ENCODE results near the gene NRP1. TPM values are rescaled to one million over a fixed set of nuclear protein-coding genes. Genes with fewer than 3 reads are reported as not detected.

NRP1 gene
- polyA plus RNA-seq, 2 of the 4 experiments (the other 2 are of a cell fraction): 121 to 259 TPM

DNA sequence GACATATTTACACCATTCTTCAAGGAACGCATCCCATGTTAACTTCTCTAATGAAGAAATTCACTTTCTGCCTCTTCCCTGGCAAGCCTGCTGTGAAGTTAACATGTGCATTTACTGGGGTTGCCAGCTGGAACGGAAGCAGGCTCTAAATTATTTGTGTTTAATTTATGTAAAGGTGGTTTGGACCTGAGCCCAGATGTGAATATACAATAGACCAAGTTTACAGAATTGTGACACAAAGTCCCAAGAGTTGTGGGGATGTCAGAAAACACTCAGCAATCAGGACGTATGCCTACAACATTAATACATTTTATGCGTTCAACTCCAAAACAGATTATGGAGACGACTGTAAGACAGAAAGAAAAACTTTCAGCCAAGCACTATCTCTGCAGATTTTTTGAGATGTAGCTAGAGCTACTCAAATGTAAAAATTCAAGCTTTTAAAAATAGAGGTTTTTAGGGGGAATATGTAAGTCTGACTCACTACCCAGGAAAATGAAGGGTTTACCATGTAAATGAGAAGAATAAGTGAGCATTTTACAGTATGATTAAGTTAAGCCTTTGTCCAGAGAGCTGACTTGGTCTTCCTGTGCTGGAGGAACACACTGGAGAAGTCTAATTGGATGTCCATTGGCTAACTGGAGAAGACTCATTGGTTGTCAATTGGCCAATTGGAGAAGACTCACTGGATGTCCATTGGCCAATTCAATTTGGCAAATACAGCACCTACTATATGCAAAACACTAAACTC is 19.5 kb downstream of the NRP1 start:
- FAIRE-seq (no peak), DNase-seq (ENCODE audit: low read depth in 1 of 2, low spot score in 1 of 2) (no peak), ATAC-seq (no peak)
- CTCF ChIA-PET: no interaction called here
- TF ChIP-seq TFCP2L1 (CRISPR knock-in tag; IDR thresholded peaks at IDR 0.05): no peak
- TF ChIP-seq ZSCAN20 (CRISPR knock-in tag; IDR thresholded peaks at IDR 0.05): no peak
- TF ChIP-seq BHLHE40 (IDR thresholded peaks at IDR 0.05; ENCODE audit: low read depth, low read length): no peak
- no peak overlapping the region for H3K4me2 ChIP-seq
- peaks cover 57% of the 10 kb centered on the region for H3K4me1 ChIP-seq
- H3K4me3 ChIP-seq: no peak overlapping the region
- POLR2A ChIA-PET: no interaction called here
- no peaks in the 10 kb centered on the region for H3K9me3 ChIP-seq
- peak overlapping the region; percentile 40 to 62; a peak in 4 of 6 replicates for H3K27ac ChIP-seq
- WGBS (ENCODE audit: missing lambda C conversion rate): 86% methylated on average over 5 of the region's 5 CpGs

DNA sequence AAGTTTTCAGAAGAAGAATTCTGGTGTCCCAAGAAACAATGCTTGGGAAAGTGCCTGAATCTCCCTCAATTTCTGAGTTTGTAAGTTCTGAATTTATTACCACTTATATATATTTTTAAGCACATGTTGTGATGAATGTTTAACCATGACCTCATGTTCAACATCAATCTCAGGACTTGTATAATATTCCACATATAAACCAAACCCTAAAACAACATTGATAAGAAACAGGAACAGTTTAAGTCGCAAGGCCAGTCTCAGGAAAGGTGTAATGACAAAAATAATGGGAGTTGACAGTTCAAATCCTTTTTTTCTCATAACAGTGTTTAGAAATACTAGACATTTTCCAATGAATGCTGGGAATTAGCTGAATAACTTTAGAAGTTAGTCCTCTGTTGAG is 22.8 kb downstream of the NRP1 start:
- TF ChIP-seq, protein P1, sequence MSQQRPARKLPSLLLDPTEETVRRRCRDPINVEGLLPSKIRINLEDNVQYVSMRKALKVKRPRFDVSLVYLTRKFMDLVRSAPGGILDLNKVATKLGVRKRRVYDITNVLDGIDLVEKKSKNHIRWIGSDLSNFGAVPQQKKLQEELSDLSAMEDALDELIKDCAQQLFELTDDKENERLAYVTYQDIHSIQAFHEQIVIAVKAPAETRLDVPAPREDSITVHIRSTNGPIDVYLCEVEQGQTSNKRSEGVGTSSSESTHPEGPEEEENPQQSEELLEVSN (IDR thresholded peaks at IDR 0.05; ENCODE audit: borderline replicate concordance, low read depth): no peak
- TF ChIP-seq GATA3 (IDR thresholded peaks at IDR 0.05; ENCODE audit: borderline replicate concordance): no peak
- no peak for TF ChIP-seq NPAS2 (CRISPR knock-in tag; IDR thresholded peaks at IDR 0.05; ENCODE audit: borderline replicate concordance)
- TF ChIP-seq, protein P2, sequence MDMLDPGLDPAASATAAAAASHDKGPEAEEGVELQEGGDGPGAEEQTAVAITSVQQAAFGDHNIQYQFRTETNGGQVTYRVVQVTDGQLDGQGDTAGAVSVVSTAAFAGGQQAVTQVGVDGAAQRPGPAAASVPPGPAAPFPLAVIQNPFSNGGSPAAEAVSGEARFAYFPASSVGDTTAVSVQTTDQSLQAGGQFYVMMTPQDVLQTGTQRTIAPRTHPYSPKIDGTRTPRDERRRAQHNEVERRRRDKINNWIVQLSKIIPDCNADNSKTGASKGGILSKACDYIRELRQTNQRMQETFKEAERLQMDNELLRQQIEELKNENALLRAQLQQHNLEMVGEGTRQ (IDR thresholded peaks at IDR 0.05): no peak
- TF ChIP-seq KDM5A (IDR thresholded peaks at IDR 0.05): no peak
- no peak for TF ChIP-seq KDM1A (IDR thresholded peaks at IDR 0.05; ENCODE audit: low read depth)
- no peak for TF ChIP-seq EP300 (IDR thresholded peaks at IDR 0.05)
- Histone ChIP-seq H3K4me1 (peaks cover 52% of the 10 kb centered on the region), H3K4me3 (no peak overlapping the region), H3K27ac (no peak overlapping the region), H3K4me2 (no peak overlapping the region), H3K9me3 (no peaks in the 10 kb centered on the region)
- POLR2A ChIA-PET: no interaction called here
- 95% methylated on average over 1 of the region's 1 CpG for WGBS (ENCODE audit: missing lambda C conversion rate)
- no peak for ATAC-seq
- DNase-seq (ENCODE audit: low read depth in 1 of 2, low spot score in 1 of 2): no peak
- CTCF ChIA-PET: interaction anchor here (1.3 to 1.4 kb wide), 2 partner anchors 15 to 18 kb away, joined by 3 to 5 read pairs; no protein-coding TSS in a partner anchor
- no peak for FAIRE-seq

DNA sequence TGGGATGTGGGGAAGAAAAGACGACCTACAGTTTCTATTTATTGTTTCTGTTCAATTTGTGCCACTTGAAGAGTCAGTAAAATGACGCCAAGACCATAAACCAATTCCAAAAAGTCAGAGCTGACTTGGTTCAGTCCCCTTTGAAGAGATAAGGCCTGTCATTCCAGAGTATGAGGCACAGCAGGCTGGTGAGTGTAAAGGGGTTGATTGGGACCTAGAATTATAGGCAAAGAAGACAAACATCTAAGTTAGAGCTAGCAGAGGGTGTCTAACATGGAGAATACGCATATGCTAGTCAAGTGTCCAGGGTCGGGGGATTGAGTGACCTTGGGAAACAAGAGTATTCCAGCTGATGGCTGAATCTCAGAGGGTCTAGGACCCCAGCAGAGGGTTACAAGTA is 23.6 kb downstream of the NRP1 start:
- POLR2A ChIA-PET: no interaction called here
- no peak for FAIRE-seq

More for the DNA sequence above, 23.6 kb downstream of the NRP1 start:
- TF ChIP-seq RFX5 (IDR thresholded peaks at IDR 0.05): no peak
- no peak for TF ChIP-seq MAZ (IDR thresholded peaks at IDR 0.05; ENCODE audit: borderline replicate concordance, low read depth, low read length)
- no peak for TF ChIP-seq EHMT2 (IDR thresholded peaks at IDR 0.05; ENCODE audit: low read depth)
- TF ChIP-seq ZFP36 (IDR thresholded peaks at IDR 0.05; ENCODE audit: borderline replicate concordance, partially characterized antibody): no peak
- TF ChIP-seq, protein P3, sequence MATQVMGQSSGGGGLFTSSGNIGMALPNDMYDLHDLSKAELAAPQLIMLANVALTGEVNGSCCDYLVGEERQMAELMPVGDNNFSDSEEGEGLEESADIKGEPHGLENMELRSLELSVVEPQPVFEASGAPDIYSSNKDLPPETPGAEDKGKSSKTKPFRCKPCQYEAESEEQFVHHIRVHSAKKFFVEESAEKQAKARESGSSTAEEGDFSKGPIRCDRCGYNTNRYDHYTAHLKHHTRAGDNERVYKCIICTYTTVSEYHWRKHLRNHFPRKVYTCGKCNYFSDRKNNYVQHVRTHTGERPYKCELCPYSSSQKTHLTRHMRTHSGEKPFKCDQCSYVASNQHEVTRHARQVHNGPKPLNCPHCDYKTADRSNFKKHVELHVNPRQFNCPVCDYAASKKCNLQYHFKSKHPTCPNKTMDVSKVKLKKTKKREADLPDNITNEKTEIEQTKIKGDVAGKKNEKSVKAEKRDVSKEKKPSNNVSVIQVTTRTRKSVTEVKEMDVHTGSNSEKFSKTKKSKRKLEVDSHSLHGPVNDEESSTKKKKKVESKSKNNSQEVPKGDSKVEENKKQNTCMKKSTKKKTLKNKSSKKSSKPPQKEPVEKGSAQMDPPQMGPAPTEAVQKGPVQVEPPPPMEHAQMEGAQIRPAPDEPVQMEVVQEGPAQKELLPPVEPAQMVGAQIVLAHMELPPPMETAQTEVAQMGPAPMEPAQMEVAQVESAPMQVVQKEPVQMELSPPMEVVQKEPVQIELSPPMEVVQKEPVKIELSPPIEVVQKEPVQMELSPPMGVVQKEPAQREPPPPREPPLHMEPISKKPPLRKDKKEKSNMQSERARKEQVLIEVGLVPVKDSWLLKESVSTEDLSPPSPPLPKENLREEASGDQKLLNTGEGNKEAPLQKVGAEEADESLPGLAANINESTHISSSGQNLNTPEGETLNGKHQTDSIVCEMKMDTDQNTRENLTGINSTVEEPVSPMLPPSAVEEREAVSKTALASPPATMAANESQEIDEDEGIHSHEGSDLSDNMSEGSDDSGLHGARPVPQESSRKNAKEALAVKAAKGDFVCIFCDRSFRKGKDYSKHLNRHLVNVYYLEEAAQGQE (IDR thresholded peaks at IDR 0.05): no peak
- no peak for TF ChIP-seq CBX2 (IDR thresholded peaks at IDR 0.05; ENCODE audit: borderline replicate concordance, low read depth)
- TF ChIP-seq, protein P4, sequence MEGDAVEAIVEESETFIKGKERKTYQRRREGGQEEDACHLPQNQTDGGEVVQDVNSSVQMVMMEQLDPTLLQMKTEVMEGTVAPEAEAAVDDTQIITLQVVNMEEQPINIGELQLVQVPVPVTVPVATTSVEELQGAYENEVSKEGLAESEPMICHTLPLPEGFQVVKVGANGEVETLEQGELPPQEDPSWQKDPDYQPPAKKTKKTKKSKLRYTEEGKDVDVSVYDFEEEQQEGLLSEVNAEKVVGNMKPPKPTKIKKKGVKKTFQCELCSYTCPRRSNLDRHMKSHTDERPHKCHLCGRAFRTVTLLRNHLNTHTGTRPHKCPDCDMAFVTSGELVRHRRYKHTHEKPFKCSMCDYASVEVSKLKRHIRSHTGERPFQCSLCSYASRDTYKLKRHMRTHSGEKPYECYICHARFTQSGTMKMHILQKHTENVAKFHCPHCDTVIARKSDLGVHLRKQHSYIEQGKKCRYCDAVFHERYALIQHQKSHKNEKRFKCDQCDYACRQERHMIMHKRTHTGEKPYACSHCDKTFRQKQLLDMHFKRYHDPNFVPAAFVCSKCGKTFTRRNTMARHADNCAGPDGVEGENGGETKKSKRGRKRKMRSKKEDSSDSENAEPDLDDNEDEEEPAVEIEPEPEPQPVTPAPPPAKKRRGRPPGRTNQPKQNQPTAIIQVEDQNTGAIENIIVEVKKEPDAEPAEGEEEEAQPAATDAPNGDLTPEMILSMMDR (IDR thresholded peaks at IDR 0.05): no peak
- no peak for TF ChIP-seq ZSCAN20 (CRISPR knock-in tag; IDR thresholded peaks at IDR 0.05)
- TF ChIP-seq CBX8 (IDR thresholded peaks at IDR 0.05): no peak
- no peak for TF ChIP-seq HDAC2 (IDR thresholded peaks at IDR 0.05)
- no peak for TF ChIP-seq ESRRA (IDR thresholded peaks at IDR 0.05; ENCODE audit: borderline replicate concordance, low read length)
- TF ChIP-seq PHF8 (IDR thresholded peaks at IDR 0.05; ENCODE audit: borderline replicate concordance, low read depth): no peak
- TF ChIP-seq JUNB (IDR thresholded peaks at IDR 0.05): no peak
- no peak for TF ChIP-seq FOSL2 (IDR thresholded peaks at IDR 0.05)
- no peak for TF ChIP-seq FOSL2 (CRISPR knock-in tag; IDR thresholded peaks at IDR 0.05)
- TF ChIP-seq RARB (CRISPR knock-in tag; IDR thresholded peaks at IDR 0.05): no peak
- no peak for TF ChIP-seq BHLHE40 (IDR thresholded peaks at IDR 0.05; ENCODE audit: low read depth, low read length)
- no peak for TF ChIP-seq CHD2 (IDR thresholded peaks at IDR 0.05; ENCODE audit: low read length, partially characterized antibody)
- no peak for TF ChIP-seq JUN (IDR thresholded peaks at IDR 0.05)
- no peak for TF ChIP-seq NR3C1 (IDR thresholded peaks at IDR 0.05)
- no peak for TF ChIP-seq ZNF302 (CRISPR knock-in tag; IDR thresholded peaks at IDR 0.05)
- CTCF ChIA-PET: interaction anchor here (1.3 to 1.4 kb wide), 2 partner anchors 16 to 19 kb away, joined by 3 to 5 read pairs; no protein-coding TSS in a partner anchor
- Histone ChIP-seq H3K4me3 (no peak overlapping the region), H3K27ac (0 out of 6 replicates have a peak overlapping the region, but pooled peaks of 1 of the 2 experiments have one; percentile 19), H3K4me1 (peaks cover 52% of the 10 kb centered on the region), H3K9me3 (no peaks in the 10 kb centered on the region), H3K4me2 (no peak overlapping the region)
- DNase-seq (ENCODE audit: low read depth in 1 of 2, low spot score in 1 of 2): no peak
- ATAC-seq: no peak
- WGBS (ENCODE audit: missing lambda C conversion rate): 88% methylated on average over 4 of the region's 4 CpGs
